A549 (cell line): ENCODE results near the gene ASB2. TPM values are rescaled to one million over a fixed set of nuclear protein-coding genes. Genes with fewer than 3 reads are reported as not detected.

Experiments used
- ATAC-seq, 2 experiments: fragments of 200-7000 bp in 1 of 2; fragments of >200 bp in 1 of 2; cut with Nextera tagmentation in 1 of 2; cut with Tn5 transposase in 1 of 2; 3 replicates each; pipeline versions ENCODE4 v1.8.0 to v1.9.1; 2018 to 2020; ENCODE audit warnings: mild to moderate bottlenecking in 1 of 2, moderate library complexity in 1 of 2
- CTCF ChIA-PET: fragments of 300-600 bp; sonication (Branson Sonifier 250); formaldehyde crosslinking; extraction: SDS; loops from one replicate; lab custom pipeline; 2021; ENCODE audit warnings: antibody characterized with exemption, inconsistent platforms; lab: Yijun Ruan, JAX
- POLR2A ChIA-PET: fragments of 350-600 bp; formaldehyde crosslinking; extraction: SDS; loops from one replicate; lab custom pipeline; 2021; ENCODE audit warnings: antibody characterized with exemption, inconsistent platforms; lab: Yijun Ruan, JAX
- DNase-seq, 2 experiments: peaks; one replicate each; pipeline versions ENCODE4 v3.0.0 to v3.0.0-alpha.2; 2011 to 2016; ENCODE audit warnings: low read depth in 1 of 2, low spot score in 1 of 2
- FAIRE-seq: peaks from 2 replicates; lab custom pipeline; 2011; peaks lifted over from hg19 to GRCh38; lab: Jason Lieb, UNC
- H3K27ac ChIP-seq, 2 experiments: fragments of >200 bp; sonication (Bioruptor Twin); formaldehyde crosslinking; 3 replicates each; pipeline ENCODE4 v1.5.1; 2016 to 2017
- H3K4me1 ChIP-seq: fragments of >200 bp; sonication (Bioruptor Twin); formaldehyde crosslinking; 3 replicates; pipeline ENCODE4 v1.6.1; 2016
- H3K4me2 ChIP-seq: fragments of >200 bp; sonication (Bioruptor Twin); formaldehyde crosslinking; 3 replicates; pipeline ENCODE4 v1.6.1; 2016
- H3K4me3 ChIP-seq: fragments of >200 bp; sonication (Bioruptor Twin); formaldehyde crosslinking; 3 replicates; pipeline ENCODE4 v1.5.1; 2016
- H3K9me3 ChIP-seq: fragments of >200 bp; sonication (Bioruptor Twin); formaldehyde crosslinking; 3 replicates; pipeline ENCODE4 v1.6.1; 2016
- BHLHE40 ChIP-seq: IDR thresholded peaks from 2 replicates; pipeline ENCODE4 v1.6.1; 2012; ENCODE audit warnings: low read depth, low read length, inconsistent platforms
- CEBPB ChIP-seq, 2 experiments: fragments of >200 bp in 1 of 2; sonication (Bioruptor Twin) in 1 of 2; formaldehyde crosslinking in 1 of 2; IDR thresholded peaks; 2 replicates each; pipeline ENCODE4 v1.6.1; 2012 to 2016
- FOSB ChIP-seq: fragments of 250-450 bp; sonication (Bioruptor Pico); IDR thresholded peaks from 2 replicates; pipeline ENCODE4 v1.5.0; 2020; ENCODE audit warnings: mild to moderate bottlenecking, moderate library complexity
- GATA3 ChIP-seq: IDR thresholded peaks from 2 replicates; pipeline ENCODE4 v1.6.1; 2012; ENCODE audit warnings: borderline replicate concordance
- HDAC2 ChIP-seq: fragments of 200-600 bp; sonication (generic); IDR thresholded peaks from 2 replicates; pipeline ENCODE4 v1.6.1; 2016
- HEYL ChIP-seq: fragments of 250-450 bp; sonication (Bioruptor Pico); IDR thresholded peaks from 2 replicates; pipeline ENCODE4 v1.8.0; 2021; ENCODE audit warnings: mild to moderate bottlenecking, moderate library complexity
- JUNB ChIP-seq: fragments of >200 bp; sonication (Bioruptor Twin); formaldehyde crosslinking; IDR thresholded peaks from 2 replicates; pipeline ENCODE4 v1.6.1; 2016
- KDM1A ChIP-seq: fragments of 200-600 bp; sonication (generic); IDR thresholded peaks from 2 replicates; pipeline ENCODE4 v1.6.1; 2016; ENCODE audit warnings: low read depth, mild to moderate bottlenecking
- MAFK ChIP-seq: fragments of 450-650 bp; IDR thresholded peaks from 2 replicates; pipeline ENCODE4 v1.6.1; 2014; ENCODE audit not compliant: partially characterized antibody
- NPAS2 ChIP-seq: fragments of 250-450 bp; sonication (Bioruptor Pico); IDR thresholded peaks from 2 replicates; pipeline ENCODE4 v1.8.0; 2022; ENCODE audit warnings: mild to moderate bottlenecking, moderate library complexity, borderline replicate concordance
- PBX3 ChIP-seq: IDR thresholded peaks from 2 replicates; pipeline ENCODE4 v1.6.1; 2012
- POLR2AphosphoS2 ChIP-seq: conservative IDR thresholded peaks from 2 replicates; pipeline ENCODE4 v1.6.1; 2012; ENCODE audit warnings: low read length, improper control_type of control experiment, inconsistent platforms
- RAD21 ChIP-seq, 2 experiments: fragments of >200 bp in 1 of 2; sonication (Bioruptor Twin) in 1 of 2; formaldehyde crosslinking in 1 of 2; IDR thresholded peaks in 1 of 2; conservative IDR thresholded peaks in 1 of 2; 2 replicates in 1 of 2; 3 replicates in 1 of 2; pipeline ENCODE4 v1.6.1; 2012 to 2018; ENCODE audit warnings: inconsistent platforms in 1 of 2
- REST ChIP-seq: fragments of 200-600 bp; sonication (generic); IDR thresholded peaks from 2 replicates; pipeline ENCODE4 v1.6.1; 2016; ENCODE audit warnings: antibody characterized with exemption, mild to moderate bottlenecking, moderate library complexity
- TFCP2L1 ChIP-seq: fragments of 250-450 bp; sonication (Bioruptor Pico); IDR thresholded peaks from 2 replicates; pipeline ENCODE4 v1.5.0; 2021; ENCODE audit warnings: mild to moderate bottlenecking
- USF2 ChIP-seq: fragments of 450-650 bp; IDR thresholded peaks from 2 replicates; pipeline ENCODE4 v1.6.1; 2014; ENCODE audit warnings: antibody characterized with exemption
- ZFP36 ChIP-seq: fragments of 450-650 bp; IDR thresholded peaks from 2 replicates; pipeline ENCODE4 v1.6.1; 2014; ENCODE audit warnings: borderline replicate concordance; ENCODE audit not compliant: partially characterized antibody
- WGBS: methylation state at CpG from one replicate; pipeline ENCODE4 v1.1.6; 2017; ENCODE audit errors: missing lambda C conversion rate; 5-methylcytosine and 5-hydroxymethylcytosine counted together
- polyA plus RNA-seq, 4 experiments: library from polyadenylated mRNA; depleted of rRNA in 3 of 4; stranded (reverse); fragments of >200 nt; fragmentation: RNase III in 1 of 4; extraction: RNeasy Plus Mini Kit Qiagen cat#74134 plus additional on column Dnase treatment in 1 of 4; gene quantifications; 2 replicates in 3 of 4; 3 replicates in 1 of 4; pipeline ENCODE4 v1.2.3, GENCODE V29; 2011 to 2017
- TF ChIP-seq, protein P1 (sequence below): fragments of >200 bp; sonication (Bioruptor Twin); formaldehyde crosslinking; IDR thresholded peaks from 3 replicates; pipeline ENCODE4 v1.6.1; 2016

Gene ASB2
- polyA plus RNA-seq, 2 of the 4 experiments (the other 2 are of a cell fraction) = 0.03 to 0.10 TPM

GRCh38 chr14:94000267-94000666 lies 23.9 kb upstream of the ASB2 start:
- TF ChIP-seq HDAC2 = no peak
- TF ChIP-seq POLR2AphosphoS2 = no peak
- TF ChIP-seq ZFP36 = peak; percentile 76
- ChIA-PET POLR2A (no interaction called here), CTCF (interaction anchor here (0.7 to 12.5 kb wide), 13 partner anchors 8 to 137 kb away, joined by 3 to 400 read pairs (median 11); no protein-coding TSS in a partner anchor)
- ATAC-seq (no peak), FAIRE-seq (no peak), DNase-seq (no peak)
- no peak overlapping the region for H3K4me3 ChIP-seq
- H3K4me2 ChIP-seq = no peak overlapping the region
- WGBS = 53% methylated on average over 6 of the region's 6 CpGs
- H3K27ac ChIP-seq = no peak overlapping the region
- peaks cover 3% of the 10 kb centered on the region; the same call in 2 of the 3 replicates for H3K4me1 ChIP-seq
- H3K9me3 ChIP-seq = no peaks in the 10 kb centered on the region

GRCh38 chr14:93999573-93999972 lies 23.2 kb upstream of the ASB2 start:
- TF ChIP-seq FOSB (CRISPR knock-in tag) (no peak), TFCP2L1 (no peak), JUNB (no peak), MAFK (no peak), RAD21 (conservative IDR thresholded peaks at IDR 0.05 in 1 of 2, IDR thresholded peaks at IDR 0.05 in 1 of 2) (no peak), BHLHE40 (no peak), REST (no peak), USF2 (no peak), GATA3 (no peak), CEBPB (IDR thresholded peaks at IDR 0.05) (no peak), NPAS2 (CRISPR knock-in tag) (no peak), KDM1A (no peak), PBX3 (no peak), HEYL (CRISPR knock-in tag) (no peak)
- TF ChIP-seq, protein P1, sequence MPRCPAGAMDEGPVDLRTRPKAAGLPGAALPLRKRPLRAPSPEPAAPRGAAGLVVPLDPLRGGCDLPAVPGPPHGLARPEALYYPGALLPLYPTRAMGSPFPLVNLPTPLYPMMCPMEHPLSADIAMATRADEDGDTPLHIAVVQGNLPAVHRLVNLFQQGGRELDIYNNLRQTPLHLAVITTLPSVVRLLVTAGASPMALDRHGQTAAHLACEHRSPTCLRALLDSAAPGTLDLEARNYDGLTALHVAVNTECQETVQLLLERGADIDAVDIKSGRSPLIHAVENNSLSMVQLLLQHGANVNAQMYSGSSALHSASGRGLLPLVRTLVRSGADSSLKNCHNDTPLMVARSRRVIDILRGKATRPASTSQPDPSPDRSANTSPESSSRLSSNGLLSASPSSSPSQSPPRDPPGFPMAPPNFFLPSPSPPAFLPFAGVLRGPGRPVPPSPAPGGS = no peak
- ChIA-PET CTCF (interaction anchor here (0.6 to 12.5 kb wide), 12 partner anchors 10 to 370 kb away, joined by 3 to 400 read pairs (median 5); no protein-coding TSS in a partner anchor), POLR2A (interaction anchor here (1.0 kb wide), 1 partner anchor 60 kb away, joined by 3 read pairs; no protein-coding TSS in a partner anchor)
- DNase-seq (no peak), ATAC-seq (no peak), FAIRE-seq (no peak)
- H3K4me2 ChIP-seq = no peak overlapping the region
- no peak overlapping the region for H3K4me3 ChIP-seq
- 42% methylated on average over 8 of the region's 8 CpGs for WGBS
- H3K27ac ChIP-seq = no peak overlapping the region
- H3K9me3 ChIP-seq = no peaks in the 10 kb centered on the region
- peaks cover 10% of the 10 kb centered on the region; the same call in 2 of the 3 replicates for H3K4me1 ChIP-seq
